Right lobe of liver (tissue), 6 donors: ENCODE measurements around the gene PDF. TPM values are rescaled to one million over a fixed set of nuclear protein-coding genes. Genes with fewer than 3 reads are reported as not detected.

Experiments
- ATAC-seq, 4 donors: fragments of 200-7000 bp; cut with Tn5 transposase; one replicate each; pipeline ENCODE4 v1.9.1; 2020; ENCODE audit warnings: mild to moderate bottlenecking in 4 of 4, moderate library complexity in 4 of 4
- DNase-seq, 3 donors: peaks; one replicate each; pipeline ENCODE4 v3.0.0-alpha.2; 2020
- H3K27ac ChIP-seq, 3 donors: fragments of 200-600 bp; one replicate each; pipeline ENCODE4 v1.8.0; 2022
- H3K27me3 ChIP-seq, 2 donors: fragments of 200-600 bp; one replicate each; pipeline ENCODE4 v1.8.0; 2022
- H3K36me3 ChIP-seq, 4 donors: fragments of 200-600 bp; sonication (generic) in 1 of 4; one replicate each; pipeline versions ENCODE4 v1.5.1 to v1.8.0; 2017 to 2022; ENCODE audit warnings: control low read depth in 1 of 4
- H3K4me1 ChIP-seq, 4 donors: fragments of 200-600 bp; sonication (generic) in 1 of 4; one replicate each; pipeline versions ENCODE4 v1.5.1 to v1.8.0; 2017 to 2022; ENCODE audit warnings: control low read depth in 1 of 4
- H3K4me3 ChIP-seq, 3 donors: fragments of 200-600 bp; one replicate each; pipeline ENCODE4 v1.8.0; 2022
- H3K9me3 ChIP-seq, 4 donors: fragments of 200-600 bp; sonication (generic) in 1 of 4; one replicate each; pipeline versions ENCODE4 v1.5.1 to v1.8.0; 2017 to 2022; ENCODE audit warnings: control low read depth in 1 of 4
- CTCF ChIP-seq, 4 donors: fragments of 200-600 bp in 3 of 4; fragments of 450-650 bp in 1 of 4; IDR thresholded peaks; one replicate each; pipeline versions ENCODE4 v1.5.1 to v1.8.0; 2016 to 2022; ENCODE audit warnings: antibody characterized with exemption in 4 of 4, mild to moderate bottlenecking in 2 of 4
- POLR2A ChIP-seq: fragments of 450-650 bp; IDR thresholded peaks from one replicate; pipeline ENCODE4 v1.6.1; 2017; ENCODE audit warnings: antibody characterized with exemption, mild to moderate bottlenecking
- WGBS: methylation state at CpG from one replicate; pipeline ENCODE4 v1.1.6; 2018; ENCODE audit warnings: low coverage, low lambda C conversion rate; ENCODE audit not compliant: insufficient coverage; ENCODE audit errors: missing lambda C conversion rate; 5-methylcytosine and 5-hydroxymethylcytosine counted together
- intact Hi-C, 2 donors: fragments of 100-400 bp; cut with DNase I; formaldehyde crosslinking; loops; one replicate each; pipeline versions ENCODE4 v1.11.2 to v1.14.1; 2022
- total RNA-seq, 6 experiments: library from RNA; depleted of rRNA in 2 of 6; stranded (reverse); fragments of >200 nt in 2 of 6; fragmentation: NEBNext Ultra II Directional in 3 of 6; extraction: Animal tissue kit (Norgen Biotek cat#: 25700) in 3 of 6; gene quantifications; one replicate each; pipeline versions ENCODE4 v1.1.0 to v1.2.4, GENCODE V29; 2016 to 2023
- donor health status: DM: no; HTN: yes; CAD: no.
- donor health status: DM: no; HTN: no; CAD: no.
- donor health status: DM: no; HTN: no; CAD: no.
- donor health status: DM: no; HTN: yes; CAD: no.
- donor health status: DM: no; HTN: yes; CAD: no.

PDF gene
- total RNA-seq, 6 experiments from 2014 or later: 13.5 to 38.5 (median 15.7) TPM

- ATAC-seq (peak; percentile 73 to 93 (median 90)), DNase-seq (peak; percentile 66 to 75 (median 71))
- H3K27me3 ChIP-seq: no peaks in the 10 kb centered on the region
- H3K27ac ChIP-seq: peak overlapping the region in 1 of 3 donors; percentile 41
- WGBS: 25% methylated on average over 13 of the region's 13 CpGs
- TF ChIP-seq CTCF (IDR thresholded peaks at IDR 0.05) (peak; percentile 48 to 72 (median 66)), POLR2A (no peak)
- no peak overlapping the region for H3K4me3 ChIP-seq
- no peaks in the 10 kb centered on the region for H3K9me3 ChIP-seq
- H3K4me1 ChIP-seq: peaks cover 0 to 15% (median 0%) of the 10 kb centered on the region in 4 donors
- no peaks in the 10 kb centered on the region for H3K36me3 ChIP-seq
- intact Hi-C loops: no loop called here
These were observed 43.3 kb downstream of the PDF start for GRCh38 chr16:69286941-69287713.

- H3K4me1 ChIP-seq: peaks cover 0 to 21% (median 0%) of the 10 kb centered on the region in 4 donors
- H3K36me3 ChIP-seq: no peaks in the 10 kb centered on the region
- H3K9me3 ChIP-seq: no peaks in the 10 kb centered on the region
- TF ChIP-seq POLR2A: no peak
- no peak for TF ChIP-seq CTCF (IDR thresholded peaks at IDR 0.05)
- H3K4me3 ChIP-seq: no peak overlapping the region
- 96% methylated on average over 4 of the region's 4 CpGs for WGBS
- DNase-seq (no peak), ATAC-seq (no peak)
- H3K27me3 ChIP-seq: no peaks in the 10 kb centered on the region
- intact Hi-C loops: no loop called here
- H3K27ac ChIP-seq: no peak overlapping the region
These were observed 45.1 kb downstream of the PDF start for GRCh38 chr16:69285240-69285639.

GRCh38 chr16:69283851-69284250 is 46.5 kb downstream of the PDF start:
- Histone ChIP-seq H3K27me3 (no peaks in the 10 kb centered on the region), H3K27ac (no peak overlapping the region), H3K9me3 (no peaks in the 10 kb centered on the region), H3K36me3 (no peaks in the 10 kb centered on the region), H3K4me1 (peaks cover 0 to 21% (median 0%) of the 10 kb centered on the region in 4 donors), H3K4me3 (no peak overlapping the region)
- WGBS: 64% methylated on average over 4 of the region's 4 CpGs
- DNase-seq (no peak), ATAC-seq (no peak)
- TF ChIP-seq CTCF (IDR thresholded peaks at IDR 0.05) (no peak), POLR2A (no peak)
- intact Hi-C loops: no loop called here

- H3K4me1 ChIP-seq: peaks cover 0 to 8% (median 0%) of the 10 kb centered on the region in 4 donors
- H3K36me3 ChIP-seq: no peaks in the 10 kb centered on the region
- no peak overlapping the region for H3K4me3 ChIP-seq
- intact Hi-C loops: no loop called here
- H3K27me3 ChIP-seq: no peaks in the 10 kb centered on the region
- no peak overlapping the region for H3K27ac ChIP-seq
- ATAC-seq (no peak), DNase-seq (no peak)
- H3K9me3 ChIP-seq: no peaks in the 10 kb centered on the region
- WGBS: 75% methylated on average over 1 of the region's 1 CpG
- TF ChIP-seq CTCF (IDR thresholded peaks at IDR 0.05) (no peak), POLR2A (no peak)
These were observed 53.0 kb downstream of the PDF start for GRCh38 chr16:69277413-69277812.

Other genes with a start within 250 kb of the PDF start
- 1 to 10 TPM in 1 of 6 experiments, under 1 TPM in 5; 0.39 to 1.0 (median 0.63) TPM for gene HAS3, start 224.9 kb downstream of the PDF start, total RNA-seq
- gene CHTF8, start 198.0 kb downstream of the PDF start, total RNA-seq: 10 to 100 TPM; 56.6 to 78.3 (median 65.4) TPM
- gene UTP4, start 197.9 kb downstream of the PDF start, total RNA-seq: 10 to 100 TPM; 13.9 to 22.2 (median 19.6) TPM
- gene SNTB2, start 143.4 kb downstream of the PDF start, total RNA-seq: 10 to 100 TPM in 4 of 6 experiments, 1 to 10 TPM in 2; 7.5 to 13.9 (median 10.6) TPM
- 10 to 100 TPM in 5 of 6 experiments, 1 to 10 TPM in 1; 9.6 to 15.3 (median 12.3) TPM for gene VPS4A, start 19.2 kb downstream of the PDF start, total RNA-seq
- gene COG8, start 9.0 kb upstream of the PDF start, total RNA-seq: 10 to 100 TPM; 16.0 to 35.5 (median 25.3) TPM
- 10 to 100 TPM in 3 of 6 experiments, 1 to 10 TPM in 3; 6.9 to 11.3 (median 9.4) TPM for gene NIP7, start 9.2 kb upstream of the PDF start, total RNA-seq
- 1 to 10 TPM; 1.6 to 9.9 (median 2.6) TPM for gene TMED6, start 21.2 kb upstream of the PDF start, total RNA-seq
- gene TERF2, start 55.4 kb upstream of the PDF start, total RNA-seq: 10 to 100 TPM in 5 of 6 experiments, 1 to 10 TPM in 1; 9.6 to 14.5 (median 13.5) TPM
- 10 to 100 TPM; 19.1 to 42.1 (median 30.5) TPM for gene CYB5B, start 94.0 kb upstream of the PDF start, total RNA-seq
- gene NFAT5, start 235.4 kb upstream of the PDF start, total RNA-seq: 10 to 100 TPM; 10.3 to 19.6 (median 14.8) TPM